Gastrocnemius medialis (tissue), 4 donors: ENCODE data around the gene ETFB. TPM values are rescaled to one million over a fixed set of nuclear protein-coding genes. Genes with fewer than 3 reads are reported as not detected.
A peak's percentile ranks its signal among the peaks of the same experiment; 100 is the strongest.

ENCODE experiments used
- ATAC-seq, 2 donors: fragments of 150-250 bp; one replicate each; pipeline ENCODE4 v1.9.1; 2016
- DNase-seq, 2 donors: peaks; one replicate each; pipeline ENCODE4 v3.0.0-alpha.2; 2019
- H3K27ac ChIP-seq, 4 donors: fragments of 200-600 bp; sonication (generic); 1 replicate in 1 of 4; 2 replicates in 3 of 4; pipeline ENCODE4 v1.5.1; 2016 to 2018; ENCODE audit warnings: mild to moderate bottlenecking in 2 of 4, moderate library complexity in 1 of 4
- H3K27me3 ChIP-seq, 3 donors: fragments of 200-600 bp; sonication (generic) in 2 of 3; 1 replicate in 1 of 3; 2 replicates in 2 of 3; pipeline versions ENCODE4 v1.5.1 to v1.6.0; 2016 to 2019; ENCODE audit warnings: mild to moderate bottlenecking in 1 of 3, moderate library complexity in 1 of 3
- H3K36me3 ChIP-seq, 2 donors: fragments of 200-600 bp; sonication (generic) in 1 of 2; one replicate each; pipeline ENCODE4 v1.5.1; 2017 to 2018
- H3K4me1 ChIP-seq, 2 donors: fragments of 200-600 bp; sonication (generic) in 1 of 2; one replicate each; pipeline ENCODE4 v1.5.1; 2016 to 2017; ENCODE audit warnings: mild to moderate bottlenecking in 2 of 2
- H3K4me3 ChIP-seq, 4 donors: fragments of 200-600 bp; sonication (generic) in 3 of 4; 1 replicate in 1 of 4; 2 replicates in 3 of 4; pipeline ENCODE4 v1.5.1; 2016 to 2019; ENCODE audit warnings: mild to moderate bottlenecking in 2 of 4
- H3K9me3 ChIP-seq, 3 donors: fragments of 200-600 bp; sonication (generic) in 2 of 3; 1 replicate in 1 of 3; 2 replicates in 2 of 3; pipeline ENCODE4 v1.5.1; 2016 to 2019
- POLR2A ChIP-seq, 2 donors: fragments of 450-650 bp; IDR thresholded peaks; one replicate each; pipeline ENCODE4 v1.6.1; 2017; ENCODE audit warnings: antibody characterized with exemption in 2 of 2, mild to moderate bottlenecking in 2 of 2, moderate library complexity in 2 of 2
- in situ Hi-C, 4 donors: fragments of 200-750 bp; cut with MboI; loops; one replicate each; pipeline versions ENCODE4 v1.15.0 to v1.8.0; 2017; ENCODE audit warnings: low sequenced_read_pairs in 4 of 4
- intact Hi-C: fragments of 100-400 bp; cut with DNase I; formaldehyde crosslinking; loops from one replicate; pipeline ENCODE4 v1.15.1; 2023; ENCODE audit warnings: low total_unique reads
- total RNA-seq, 4 donors: library from RNA; depleted of rRNA; stranded (reverse); fragments of >200 nt; gene quantifications; one replicate each; pipeline versions ENCODE4 v1.1.0 to v1.2.3, GENCODE V29; 2016
- TF ChIP-seq, protein P1 (sequence below), 5 experiments: fragments of 450-650 bp in 3 of 5; fragments of 200-600 bp in 2 of 5; sonication (generic) in 2 of 5; IDR thresholded peaks in 4 of 5; conservative IDR thresholded peaks in 1 of 5; 1 replicate in 4 of 5; 2 replicates in 1 of 5; pipeline ENCODE4 v1.5.1; 2016 to 2019; ENCODE audit warnings: antibody characterized with exemption in 5 of 5, mild to moderate bottlenecking in 3 of 5, moderate library complexity in 3 of 5

The ETFB gene
- total RNA-seq, 4 donors from 2014 or later, result 118 to 164 (median 141) TPM

DNA sequence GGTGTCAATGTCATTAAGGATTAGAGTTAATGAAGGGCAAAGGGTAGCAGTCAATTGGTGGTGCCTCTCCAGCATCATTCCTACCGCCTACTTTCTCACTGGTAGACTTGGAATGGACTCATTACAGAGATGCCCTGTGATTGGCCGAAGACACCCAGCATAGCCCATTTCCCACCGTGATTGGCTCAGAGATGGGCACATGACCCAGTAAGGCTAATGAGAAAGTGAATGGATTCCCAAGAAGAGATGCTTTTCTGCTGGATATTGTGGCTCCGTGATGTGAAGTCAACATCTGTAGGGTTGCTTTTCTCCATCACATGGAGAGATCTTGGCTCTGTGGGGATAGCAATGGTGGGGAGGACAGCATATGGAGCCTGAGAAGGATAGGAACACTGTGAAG is 35.8 kb downstream of the ETFB start:
- TF ChIP-seq, protein P1, sequence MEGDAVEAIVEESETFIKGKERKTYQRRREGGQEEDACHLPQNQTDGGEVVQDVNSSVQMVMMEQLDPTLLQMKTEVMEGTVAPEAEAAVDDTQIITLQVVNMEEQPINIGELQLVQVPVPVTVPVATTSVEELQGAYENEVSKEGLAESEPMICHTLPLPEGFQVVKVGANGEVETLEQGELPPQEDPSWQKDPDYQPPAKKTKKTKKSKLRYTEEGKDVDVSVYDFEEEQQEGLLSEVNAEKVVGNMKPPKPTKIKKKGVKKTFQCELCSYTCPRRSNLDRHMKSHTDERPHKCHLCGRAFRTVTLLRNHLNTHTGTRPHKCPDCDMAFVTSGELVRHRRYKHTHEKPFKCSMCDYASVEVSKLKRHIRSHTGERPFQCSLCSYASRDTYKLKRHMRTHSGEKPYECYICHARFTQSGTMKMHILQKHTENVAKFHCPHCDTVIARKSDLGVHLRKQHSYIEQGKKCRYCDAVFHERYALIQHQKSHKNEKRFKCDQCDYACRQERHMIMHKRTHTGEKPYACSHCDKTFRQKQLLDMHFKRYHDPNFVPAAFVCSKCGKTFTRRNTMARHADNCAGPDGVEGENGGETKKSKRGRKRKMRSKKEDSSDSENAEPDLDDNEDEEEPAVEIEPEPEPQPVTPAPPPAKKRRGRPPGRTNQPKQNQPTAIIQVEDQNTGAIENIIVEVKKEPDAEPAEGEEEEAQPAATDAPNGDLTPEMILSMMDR (IDR thresholded peaks at IDR 0.05 in 4 of 5, conservative IDR thresholded peaks at IDR 0.05 in 1 of 5), result no peak
- TF ChIP-seq POLR2A (IDR thresholded peaks at IDR 0.05), result no peak
- intact Hi-C loops, result no loop called here

DNA sequence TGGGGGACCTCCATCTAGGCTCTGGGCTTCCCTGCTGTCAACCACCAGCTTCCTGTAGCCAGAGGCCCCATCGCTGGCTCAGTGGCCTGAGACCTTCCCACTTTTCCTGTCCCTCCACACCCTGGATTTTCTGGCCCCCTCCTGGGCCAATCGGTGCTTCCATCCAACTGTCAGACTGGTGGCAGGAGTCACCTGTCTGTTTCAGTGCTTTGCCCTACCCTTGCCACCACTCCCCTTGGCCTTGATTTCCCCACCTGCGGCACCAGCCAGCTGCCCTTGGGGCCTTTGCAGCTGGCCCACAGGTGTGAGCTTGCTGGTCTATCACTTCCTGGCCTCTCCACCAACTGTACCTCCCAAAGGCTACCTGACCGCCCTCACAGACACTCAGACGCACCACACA is 36.8 kb downstream of the ETFB start:
- in situ Hi-C loops, result no loop called here
- H3K27ac ChIP-seq, result no peak overlapping the region
- no peak for DNase-seq
- no peak for ATAC-seq
- H3K27me3 ChIP-seq, result peaks cover 35 to 38% (median 37%) of the 10 kb centered on the region in 3 donors
- intact Hi-C loops, result no loop called here
- no peaks in the 10 kb centered on the region for H3K9me3 ChIP-seq
- H3K36me3 ChIP-seq, result no peaks in the 10 kb centered on the region
- no peak overlapping the region for H3K4me3 ChIP-seq
- H3K4me1 ChIP-seq, result no peaks in the 10 kb centered on the region
- TF ChIP-seq, protein P1 (IDR thresholded peaks at IDR 0.05 in 4 of 5, conservative IDR thresholded peaks at IDR 0.05 in 1 of 5), result no peak
- TF ChIP-seq POLR2A (IDR thresholded peaks at IDR 0.05), result no peak

More for the DNA sequence above, 35.8 kb downstream of the ETFB start:
- Histone ChIP-seq H3K9me3 (no peaks in the 10 kb centered on the region), H3K27ac (no peak overlapping the region), H3K4me3 (no peak overlapping the region), H3K27me3 (peaks cover 35 to 38% (median 36%) of the 10 kb centered on the region in 3 donors), H3K4me1 (no peaks in the 10 kb centered on the region), H3K36me3 (no peaks in the 10 kb centered on the region)
- DNase-seq (no peak), ATAC-seq (no peak)
- in situ Hi-C loops, result no loop called here

DNA sequence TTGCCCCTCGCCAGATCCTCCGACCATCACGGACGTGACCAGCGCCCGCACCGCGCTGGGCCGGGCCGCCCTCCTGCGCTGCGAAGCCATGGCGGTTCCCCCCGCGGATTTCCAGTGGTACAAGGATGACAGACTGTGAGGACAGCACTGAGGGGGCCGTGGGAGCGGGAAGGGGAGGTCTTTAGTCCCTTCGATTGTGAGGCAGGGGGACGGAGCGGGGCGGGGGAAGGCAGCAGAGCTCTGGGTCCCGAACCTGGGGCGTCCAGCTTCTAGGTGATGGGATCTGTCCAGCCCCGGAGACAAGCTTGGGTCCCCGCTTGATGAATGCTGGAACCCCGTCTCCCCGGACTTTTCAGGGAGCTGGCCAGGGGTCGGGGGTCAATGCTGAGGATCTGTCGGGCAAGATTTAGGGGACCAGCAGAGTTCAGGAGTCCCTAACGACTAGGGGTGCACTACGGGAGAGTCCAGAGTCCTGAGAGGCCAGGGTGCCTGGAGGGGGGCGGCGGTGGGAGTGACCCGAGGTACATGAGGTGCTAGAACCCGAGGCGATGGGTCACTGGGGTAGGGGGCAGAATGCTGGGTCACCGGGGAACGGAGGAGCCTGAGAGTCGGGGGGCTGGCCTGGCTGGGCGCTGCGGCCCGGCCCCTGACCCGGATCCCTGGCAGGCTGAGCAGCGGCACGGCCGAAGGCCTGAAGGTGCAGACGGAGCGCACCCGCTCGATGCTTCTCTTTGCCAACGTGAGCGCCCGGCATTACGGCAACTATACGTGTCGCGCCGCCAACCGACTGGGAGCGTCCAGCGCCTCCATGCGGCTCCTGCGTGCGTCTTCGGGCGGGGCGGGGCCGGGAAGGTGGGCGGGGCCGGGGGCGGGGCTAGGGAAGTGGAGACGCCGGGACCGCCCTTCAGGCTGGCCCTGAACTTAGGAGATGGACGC is 38.9 kb downstream of the ETFB start:
- peak overlapping the region in 2 of 4 donors; percentile 17 to 20 for H3K4me3 ChIP-seq

DNA sequence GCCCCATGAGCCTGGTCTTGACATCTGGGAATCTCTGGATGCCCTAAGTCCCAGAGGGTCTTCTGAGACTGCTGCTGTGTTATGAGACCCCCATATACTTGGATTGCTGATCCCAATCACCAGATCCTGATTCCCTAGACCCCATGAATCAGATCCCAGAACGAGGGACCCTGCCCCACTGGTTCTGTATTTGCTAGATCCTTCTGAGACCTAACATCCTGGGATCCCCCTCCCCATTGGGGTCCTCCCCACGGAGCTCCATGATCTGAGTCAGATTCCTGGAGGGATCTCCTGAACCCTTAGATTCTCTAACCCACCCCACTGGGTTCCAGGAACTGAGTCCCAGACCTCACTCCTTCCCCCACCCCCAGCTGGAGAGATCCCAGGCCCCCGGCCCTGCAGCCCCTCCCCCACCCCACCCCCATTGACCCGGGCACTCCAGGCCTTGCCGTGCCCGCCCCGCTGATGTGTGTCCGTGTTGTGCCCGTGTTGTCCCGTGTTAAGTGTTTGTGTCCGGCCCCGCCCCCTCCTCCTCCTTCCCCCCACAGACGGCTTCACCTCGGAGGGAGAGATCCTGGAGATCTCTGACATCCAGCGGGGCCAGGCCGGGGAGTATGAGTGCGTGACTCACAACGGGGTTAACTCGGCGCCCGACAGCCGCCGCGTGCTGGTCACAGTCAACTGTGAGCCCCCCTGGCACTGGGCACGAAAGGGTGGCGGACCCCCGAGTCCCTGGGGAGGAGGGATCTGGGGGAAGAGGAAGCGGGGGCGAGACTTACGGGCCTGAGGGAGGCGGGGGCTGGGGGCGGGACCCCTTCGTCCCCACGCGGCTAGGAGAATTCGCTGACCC is 39.7 kb downstream of the ETFB start:
- no peak overlapping the region for H3K27ac ChIP-seq
- TF ChIP-seq, protein P1 (IDR thresholded peaks at IDR 0.05 in 4 of 5, conservative IDR thresholded peaks at IDR 0.05 in 1 of 5), result no peak
- TF ChIP-seq POLR2A (IDR thresholded peaks at IDR 0.05), result no peak
- no peaks in the 10 kb centered on the region for H3K9me3 ChIP-seq
- H3K27me3 ChIP-seq, result peaks cover 35 to 42% (median 40%) of the 10 kb centered on the region in 3 donors
- no peak overlapping the region for H3K4me3 ChIP-seq
- ATAC-seq, result no peak
- no peaks in the 10 kb centered on the region for H3K4me1 ChIP-seq
- H3K36me3 ChIP-seq, result no peaks in the 10 kb centered on the region
- no peak for DNase-seq
- intact Hi-C loops (no loop called here), in situ Hi-C loops (no loop called here)

More for the DNA sequence above, 38.9 kb downstream of the ETFB start:
- in situ Hi-C loops, result no loop called here
- no peak for DNase-seq
- no peaks in the 10 kb centered on the region for H3K4me1 ChIP-seq
- intact Hi-C loops, result no loop called here
- no peaks in the 10 kb centered on the region for H3K36me3 ChIP-seq
- no peak for TF ChIP-seq POLR2A (IDR thresholded peaks at IDR 0.05)
- TF ChIP-seq, protein P1 (IDR thresholded peaks at IDR 0.05 in 4 of 5, conservative IDR thresholded peaks at IDR 0.05 in 1 of 5), result no peak
- H3K27ac ChIP-seq, result no peak overlapping the region
- peaks cover 35 to 42% (median 40%) of the 10 kb centered on the region in 3 donors for H3K27me3 ChIP-seq
- no peaks in the 10 kb centered on the region for H3K9me3 ChIP-seq
- ATAC-seq, result no peak
